Astrocyte (in vitro differentiated cells and primary cell): ENCODE measurements around the gene FOXL3. TPM values are rescaled to one million over a fixed set of nuclear protein-coding genes. Genes with fewer than 3 reads are reported as not detected.

Experiments
- DNase-seq: peaks from one replicate; pipeline ENCODE4 v3.0.0-alpha.2; 2010; ENCODE audit warnings: low read depth
- FAIRE-seq: peaks from 2 replicates; lab custom pipeline; 2011; peaks lifted over from hg19 to GRCh38; lab: Jason Lieb, UNC
- H2AFZ ChIP-seq: 2 replicates; pipeline ENCODE4 v1.6.0; 2012; ENCODE audit warnings: low read depth, low read length, inconsistent platforms
- H3K27ac ChIP-seq: 2 replicates; pipeline ENCODE4 v1.5.1; 2011; ENCODE audit warnings: low read depth, low read length, inconsistent platforms
- H3K27me3 ChIP-seq: 2 replicates; pipeline ENCODE4 v1.6.0; 2011; ENCODE audit warnings: low read length, inconsistent platforms; ENCODE audit not compliant: insufficient read depth
- H3K36me3 ChIP-seq: 2 replicates; pipeline ENCODE4 v1.5.1; 2011; ENCODE audit warnings: low read length, inconsistent platforms; ENCODE audit not compliant: insufficient read depth
- H3K4me1 ChIP-seq: 2 replicates; pipeline ENCODE4 v1.5.1; 2011; ENCODE audit warnings: low read length, inconsistent platforms; ENCODE audit not compliant: insufficient read depth
- H3K4me2 ChIP-seq: 2 replicates; pipeline ENCODE4 v1.6.0; 2012; ENCODE audit warnings: low read length, inconsistent platforms
- H3K4me3 ChIP-seq: 2 replicates; pipeline ENCODE4 v1.5.1; 2011; ENCODE audit warnings: low read depth, mild to moderate bottlenecking, low read length, inconsistent platforms; ENCODE audit not compliant: insufficient read depth
- H3K79me2 ChIP-seq: 2 replicates; pipeline ENCODE4 v1.6.0; 2012; ENCODE audit warnings: mild to moderate bottlenecking, low read length, inconsistent platforms; ENCODE audit not compliant: insufficient read depth
- H3K9ac ChIP-seq: 2 replicates; pipeline ENCODE4 v1.6.0; 2012; ENCODE audit warnings: mild to moderate bottlenecking, low read length, inconsistent platforms
- H3K9me3 ChIP-seq: 2 replicates; pipeline ENCODE4 v1.5.1; 2012; ENCODE audit warnings: low read depth, mild to moderate bottlenecking, low read length, inconsistent platforms; ENCODE audit not compliant: insufficient read depth
- H4K20me1 ChIP-seq: 2 replicates; pipeline ENCODE4 v1.6.0; 2012; ENCODE audit warnings: low read length, inconsistent platforms; ENCODE audit not compliant: insufficient read depth
- H3K27ac Mint-ChIP-seq: one replicate; pipeline ENCODE4 v1.8.0; 2021; ENCODE audit warnings: mild to moderate bottlenecking, mixed read lengths; ENCODE audit not compliant: unreplicated experiment
- H3K27me3 Mint-ChIP-seq: one replicate; pipeline ENCODE4 v1.8.0; 2021; ENCODE audit warnings: low read depth, mixed read lengths; ENCODE audit not compliant: unreplicated experiment
- H3K36me3 Mint-ChIP-seq: one replicate; pipeline ENCODE4 v1.8.0; 2021; ENCODE audit warnings: low read depth, mixed read lengths; ENCODE audit not compliant: unreplicated experiment
- H3K4me1 Mint-ChIP-seq: one replicate; pipeline ENCODE4 v1.8.0; 2021; ENCODE audit warnings: low read depth, mixed read lengths; ENCODE audit not compliant: unreplicated experiment
- H3K4me3 Mint-ChIP-seq: one replicate; pipeline ENCODE4 v1.8.0; 2021; ENCODE audit warnings: mild to moderate bottlenecking, moderate library complexity, mixed read lengths; ENCODE audit not compliant: unreplicated experiment
- H3K9me3 Mint-ChIP-seq: one replicate; pipeline ENCODE4 v1.8.0; 2021; ENCODE audit warnings: mild to moderate bottlenecking, mixed read lengths; ENCODE audit not compliant: unreplicated experiment
- CTCF ChIP-seq: IDR thresholded peaks from 2 replicates; pipeline ENCODE4 v1.5.1; 2011; ENCODE audit warnings: low read depth, mild to moderate bottlenecking, inconsistent platforms, low read length, moderate library complexity; ENCODE audit not compliant: insufficient read depth
- EZH2 ChIP-seq: IDR thresholded peaks from 2 replicates; pipeline ENCODE4 v1.6.1; 2012; ENCODE audit warnings: mild to moderate bottlenecking, low read length, inconsistent platforms; ENCODE audit not compliant: insufficient read depth
- total RNA-seq: library from RNA; stranded (reverse); gene quantifications from 2 replicates; pipeline ENCODE4 v1.2.1, GENCODE V29; 2021

The FOXL3 gene
- total RNA-seq, 1 donor from 2014 or later = not detected

- peaks cover 2% of the 10 kb centered on the region for H3K36me3 ChIP-seq
- no peak for TF ChIP-seq CTCF
- TF ChIP-seq EZH2 = no peak
- H3K27me3 ChIP-seq = no peaks in the 10 kb centered on the region
Observed at GRCh38 chr7:255721-256361, 34.1 kb upstream of the FOXL3 start.

GRCh38 chr7:256461-256940 lies 33.5 kb upstream of the FOXL3 start:
- H3K4me1 ChIP-seq = no peaks in the 10 kb centered on the region
- no peaks in the 10 kb centered on the region for H3K27me3 Mint-ChIP-seq
- H4K20me1 ChIP-seq = peaks cover 15% of the 10 kb centered on the region
- H3K79me2 ChIP-seq = no peaks in the 10 kb centered on the region
- no peak overlapping the region for H3K4me3 Mint-ChIP-seq
- H3K4me1 Mint-ChIP-seq = no peaks in the 10 kb centered on the region
- H3K4me2 ChIP-seq = no peak overlapping the region
- H2AFZ ChIP-seq = no peak overlapping the region
- FAIRE-seq (no peak), DNase-seq (no peak)
- H3K27ac Mint-ChIP-seq = no peak overlapping the region
- H3K9me3 ChIP-seq = peaks cover under 1% of the 10 kb centered on the region
- H3K36me3 Mint-ChIP-seq = peaks cover 21% of the 10 kb centered on the region
- no peak overlapping the region for H3K4me3 ChIP-seq
- TF ChIP-seq CTCF (no peak), EZH2 (no peak)
- no peak overlapping the region for H3K27ac ChIP-seq
- H3K36me3 ChIP-seq = peaks cover 2% of the 10 kb centered on the region
- no peak overlapping the region for H3K9ac ChIP-seq
- H3K27me3 ChIP-seq = no peaks in the 10 kb centered on the region
- H3K9me3 Mint-ChIP-seq = peaks cover 7% of the 10 kb centered on the region

More at GRCh38 chr7:255721-256361, 34.1 kb upstream of the FOXL3 start:
- Mint-ChIP-seq H3K27ac (no peak overlapping the region), H3K4me3 (no peak overlapping the region), H3K27me3 (no peaks in the 10 kb centered on the region), H3K9me3 (peaks cover 6% of the 10 kb centered on the region), H3K4me1 (no peaks in the 10 kb centered on the region), H3K36me3 (peaks cover 21% of the 10 kb centered on the region)
- H4K20me1 ChIP-seq = peaks cover 15% of the 10 kb centered on the region
- no peak overlapping the region for H3K4me2 ChIP-seq
- H3K9ac ChIP-seq = no peak overlapping the region
- FAIRE-seq (no peak), DNase-seq (no peak)
- H3K4me1 ChIP-seq = no peaks in the 10 kb centered on the region
- H2AFZ ChIP-seq = no peak overlapping the region
- no peaks in the 10 kb centered on the region for H3K9me3 ChIP-seq
- no peak overlapping the region for H3K27ac ChIP-seq
- no peaks in the 10 kb centered on the region for H3K79me2 ChIP-seq
- H3K4me3 ChIP-seq = no peak overlapping the region
